HepG2 (cell line): ENCODE results near the gene ECE2. TPM values are rescaled to one million over a fixed set of nuclear protein-coding genes. Genes with fewer than 3 reads are reported as not detected.
A peak's percentile ranks its signal among the peaks of the same experiment; 100 is the strongest.

Experiments used
- ASH2L ChIP-seq: fragments of 300-600, 200-600 bp; sonication (generic); IDR thresholded peaks from 2 replicates; pipeline ENCODE4 v1.7.0; 2017; ENCODE audit warnings: low read depth, mild to moderate bottlenecking, moderate library complexity, mixed read lengths, low read length; ENCODE audit not compliant: insufficient read length
- CBFB ChIP-seq: sonication (generic); formaldehyde crosslinking; IDR thresholded peaks from 2 replicates; pipeline ENCODE4 v1.4.0; 2020; ENCODE audit warnings: missing genetic modification reagents
- CBX1 ChIP-seq: IDR thresholded peaks from one replicate; pipeline ENCODE4 v1.6.1; 2016; ENCODE audit warnings: antibody characterized with exemption, low read depth
- HNRNPK ChIP-seq: fragments of 200-400 bp; formaldehyde crosslinking; IDR thresholded peaks from 2 replicates; pipeline ENCODE4 v1.6.1; 2018; ENCODE audit warnings: low read length, low read depth, moderate library complexity, mild to moderate bottlenecking; ENCODE audit not compliant: poor library complexity, severe bottlenecking
- IRF2 ChIP-seq: IDR thresholded peaks from 2 replicates; pipeline ENCODE4 v1.6.1; 2018; ENCODE audit warnings: missing genetic modification reagents, missing compliant biosample characterization
- ISL2 ChIP-seq: sonication (generic); formaldehyde crosslinking; IDR thresholded peaks from 2 replicates; pipeline ENCODE4 v1.5.0; 2020; ENCODE audit warnings: missing genetic modification reagents
- MYNN ChIP-seq: sonication (generic); formaldehyde crosslinking; IDR thresholded peaks from 2 replicates; pipeline ENCODE4 v1.4.0; 2020; ENCODE audit warnings: mild to moderate bottlenecking, low read depth, missing genetic modification reagents
- PAF1 ChIP-seq: IDR thresholded peaks from 2 replicates; pipeline ENCODE4 v1.6.1; 2016; ENCODE audit warnings: missing genetic modification reagents, missing compliant biosample characterization
- RXRA ChIP-seq: sonication (generic); formaldehyde crosslinking; IDR thresholded peaks from 2 replicates; pipeline ENCODE4 v1.5.1; 2020; ENCODE audit warnings: missing genetic modification reagents
- TOE1 ChIP-seq: sonication (generic); formaldehyde crosslinking; IDR thresholded peaks from 2 replicates; pipeline ENCODE4 v1.4.0; 2020; ENCODE audit warnings: mild to moderate bottlenecking, missing genetic modification reagents
- ZNF292 ChIP-seq: sonication (generic); formaldehyde crosslinking; IDR thresholded peaks from 2 replicates; pipeline ENCODE4 v1.8.1; 2022; ENCODE audit warnings: mild to moderate bottlenecking, low read depth, missing genetic modification reagents, borderline replicate concordance
- ZNF749 ChIP-seq: sonication (generic); formaldehyde crosslinking; IDR thresholded peaks from 2 replicates; pipeline ENCODE4 v1.8.0; 2022; ENCODE audit warnings: mild to moderate bottlenecking, missing genetic modification reagents, moderate library complexity, borderline replicate concordance
- ZNF776 ChIP-seq: sonication (generic); formaldehyde crosslinking; IDR thresholded peaks from 2 replicates; pipeline ENCODE4 v1.4.0; 2020; ENCODE audit warnings: mild to moderate bottlenecking, missing genetic modification reagents
- ZSCAN21 ChIP-seq: sonication (generic); formaldehyde crosslinking; IDR thresholded peaks from 2 replicates; pipeline ENCODE4 v1.8.0; 2022; ENCODE audit warnings: mild to moderate bottlenecking, missing genetic modification reagents, moderate library complexity, borderline replicate concordance
- polyA plus RNA-seq, 8 experiments: library from polyadenylated mRNA; depleted of rRNA in 3 of 8; stranded (reverse) in 7 of 8; unstranded in 1 of 8; fragments of >200 nt; fragmentation: Illumina TruSeq in 4 of 8; extraction: Trizol in 4 of 8; gene quantifications; 2 replicates each; pipeline versions ENCODE4 v1.2.1 to v1.2.3, GENCODE V29; 2011 to 2016; ENCODE audit warnings: low read depth in 4 of 8, missing spikeins in 1 of 8, mixed read lengths in 1 of 8; ENCODE audit not compliant: insufficient read depth in 1 of 8
- total RNA-seq, 5 experiments: library from RNA; depleted of rRNA; stranded (reverse); fragments of >200 nt; fragmentation: Illumina TruSeq; extraction: Trizol; gene quantifications; 2 replicates each; pipeline ENCODE4 v1.2.3, GENCODE V29; 2016; ENCODE audit warnings: low read depth in 1 of 5
- TF ChIP-seq, protein P1 (sequence below): sonication (generic); formaldehyde crosslinking; IDR thresholded peaks from 2 replicates; pipeline ENCODE4 v1.4.0; 2020; ENCODE audit warnings: missing genetic modification reagents
- TF ChIP-seq, protein P2 (sequence below): sonication (generic); formaldehyde crosslinking; IDR thresholded peaks from 2 replicates; pipeline ENCODE4 v1.5.0; 2020; ENCODE audit warnings: mild to moderate bottlenecking, missing genetic modification reagents, borderline replicate concordance
- TF ChIP-seq, protein P3 (sequence below): sonication (generic); formaldehyde crosslinking; IDR thresholded peaks from 2 replicates; pipeline ENCODE4 v1.4.0; 2020; ENCODE audit warnings: missing genetic modification reagents, mild to moderate bottlenecking, borderline replicate concordance
- TF ChIP-seq, protein P4 (sequence below): sonication (generic); formaldehyde crosslinking; IDR thresholded peaks from 2 replicates; pipeline ENCODE4 v1.8.1; 2023; ENCODE audit warnings: missing genetic modification reagents, inconsistent platforms, borderline replicate concordance

ECE2 gene
- total and polyA plus RNA-seq, 2 of the 13 experiments (the other 11 are each of a cell fraction or from before 2014, with no cell fraction given) = not detected

DNA sequence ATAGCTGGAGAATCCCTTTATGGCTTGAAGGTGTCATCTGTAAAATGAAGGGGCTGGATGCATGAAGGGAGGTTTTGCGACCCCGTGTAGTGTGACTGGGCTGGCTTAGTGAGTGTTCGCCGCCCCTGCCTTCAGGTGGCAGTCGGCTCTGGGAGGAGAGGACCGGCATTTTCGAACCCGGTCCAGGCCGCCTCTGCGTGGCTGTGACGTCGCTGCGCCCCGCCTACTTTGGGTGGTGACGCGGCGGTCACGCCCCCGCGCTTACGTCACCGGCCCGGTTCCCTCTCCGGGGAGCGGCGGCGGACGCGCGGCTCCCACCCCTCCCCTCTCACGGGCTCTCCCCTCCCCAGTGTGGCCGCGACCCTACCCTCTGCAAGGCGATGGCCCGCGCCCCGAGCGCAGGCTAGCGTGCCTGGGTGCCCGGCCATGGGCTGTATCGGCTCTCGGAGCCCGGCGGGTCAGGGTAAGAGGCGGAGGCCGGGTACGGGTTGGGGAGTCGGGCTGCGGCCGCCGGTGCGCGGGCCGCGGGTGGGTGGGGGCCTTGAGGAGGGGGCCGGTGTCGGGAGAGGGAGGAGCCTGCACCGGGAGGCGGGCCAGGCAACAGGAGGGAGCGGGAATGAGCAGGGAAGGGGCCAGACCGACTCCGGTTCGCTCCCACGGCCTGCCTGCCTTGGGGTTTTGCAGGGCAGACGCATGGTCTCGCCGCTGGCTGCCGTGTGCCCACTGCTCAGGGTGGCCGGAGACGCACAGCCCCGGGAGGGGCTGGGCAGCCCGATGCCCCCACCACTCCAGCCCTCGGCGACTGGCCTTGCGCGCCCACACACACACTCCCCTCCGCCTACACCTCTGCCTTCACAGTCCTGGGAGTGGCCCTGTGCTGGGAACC, 60.1 kb downstream of the ECE2 start (continued):
- TF ChIP-seq, protein P1, sequence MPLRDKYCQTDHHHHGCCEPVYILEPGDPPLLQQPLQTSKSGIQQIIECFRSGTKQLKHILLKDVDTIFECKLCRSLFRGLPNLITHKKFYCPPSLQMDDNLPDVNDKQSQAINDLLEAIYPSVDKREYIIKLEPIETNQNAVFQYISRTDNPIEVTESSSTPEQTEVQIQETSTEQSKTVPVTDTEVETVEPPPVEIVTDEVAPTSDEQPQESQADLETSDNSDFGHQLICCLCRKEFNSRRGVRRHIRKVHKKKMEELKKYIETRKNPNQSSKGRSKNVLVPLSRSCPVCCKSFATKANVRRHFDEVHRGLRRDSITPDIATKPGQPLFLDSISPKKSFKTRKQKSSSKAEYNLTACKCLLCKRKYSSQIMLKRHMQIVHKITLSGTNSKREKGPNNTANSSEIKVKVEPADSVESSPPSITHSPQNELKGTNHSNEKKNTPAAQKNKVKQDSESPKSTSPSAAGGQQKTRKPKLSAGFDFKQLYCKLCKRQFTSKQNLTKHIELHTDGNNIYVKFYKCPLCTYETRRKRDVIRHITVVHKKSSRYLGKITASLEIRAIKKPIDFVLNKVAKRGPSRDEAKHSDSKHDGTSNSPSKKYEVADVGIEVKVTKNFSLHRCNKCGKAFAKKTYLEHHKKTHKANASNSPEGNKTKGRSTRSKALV (CRISPR knock-in tag) = no peak
- TF ChIP-seq ZNF776 (CRISPR knock-in tag) (peak; percentile 44; the same call in 1 of the 2 replicates), ASH2L (peak; percentile 50), ZNF749 (CRISPR knock-in tag) (peak; percentile 58), HNRNPK (peak; percentile 89), TOE1 (CRISPR knock-in tag) (no peak), IRF2 (CRISPR knock-in tag) (peak; percentile 23; the same call in 1 of the 2 replicates), CBFB (CRISPR knock-in tag) (no peak), ISL2 (CRISPR knock-in tag) (peak; percentile 38; the same call in 1 of the 2 replicates), ZNF292 (no peak), RXRA (CRISPR knock-in tag) (no peak), PAF1 (CRISPR knock-in tag) (peak; percentile 80), ZSCAN21 (peak; percentile 70), CBX1 (no peak), MYNN (CRISPR knock-in tag) (no peak)
- TF ChIP-seq, protein P2, sequence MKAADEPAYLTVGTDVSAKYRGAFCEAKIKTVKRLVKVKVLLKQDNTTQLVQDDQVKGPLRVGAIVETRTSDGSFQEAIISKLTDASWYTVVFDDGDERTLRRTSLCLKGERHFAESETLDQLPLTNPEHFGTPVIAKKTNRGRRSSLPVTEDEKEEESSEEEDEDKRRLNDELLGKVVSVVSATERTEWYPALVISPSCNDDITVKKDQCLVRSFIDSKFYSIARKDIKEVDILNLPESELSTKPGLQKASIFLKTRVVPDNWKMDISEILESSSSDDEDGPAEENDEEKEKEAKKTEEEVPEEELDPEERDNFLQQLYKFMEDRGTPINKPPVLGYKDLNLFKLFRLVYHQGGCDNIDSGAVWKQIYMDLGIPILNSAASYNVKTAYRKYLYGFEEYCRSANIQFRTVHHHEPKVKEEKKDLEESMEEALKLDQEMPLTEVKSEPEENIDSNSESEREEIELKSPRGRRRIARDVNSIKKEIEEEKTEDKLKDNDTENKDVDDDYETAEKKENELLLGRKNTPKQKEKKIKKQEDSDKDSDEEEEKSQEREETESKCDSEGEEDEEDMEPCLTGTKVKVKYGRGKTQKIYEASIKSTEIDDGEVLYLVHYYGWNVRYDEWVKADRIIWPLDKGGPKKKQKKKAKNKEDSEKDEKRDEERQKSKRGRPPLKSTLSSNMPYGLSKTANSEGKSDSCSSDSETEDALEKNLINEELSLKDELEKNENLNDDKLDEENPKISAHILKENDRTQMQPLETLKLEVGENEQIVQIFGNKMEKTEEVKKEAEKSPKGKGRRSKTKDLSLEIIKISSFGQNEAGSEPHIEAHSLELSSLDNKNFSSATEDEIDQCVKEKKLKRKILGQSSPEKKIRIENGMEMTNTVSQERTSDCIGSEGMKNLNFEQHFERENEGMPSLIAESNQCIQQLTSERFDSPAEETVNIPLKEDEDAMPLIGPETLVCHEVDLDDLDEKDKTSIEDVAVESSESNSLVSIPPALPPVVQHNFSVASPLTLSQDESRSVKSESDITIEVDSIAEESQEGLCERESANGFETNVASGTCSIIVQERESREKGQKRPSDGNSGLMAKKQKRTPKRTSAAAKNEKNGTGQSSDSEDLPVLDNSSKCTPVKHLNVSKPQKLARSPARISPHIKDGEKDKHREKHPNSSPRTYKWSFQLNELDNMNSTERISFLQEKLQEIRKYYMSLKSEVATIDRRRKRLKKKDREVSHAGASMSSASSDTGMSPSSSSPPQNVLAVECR = peak; percentile 83
- TF ChIP-seq, protein P3, sequence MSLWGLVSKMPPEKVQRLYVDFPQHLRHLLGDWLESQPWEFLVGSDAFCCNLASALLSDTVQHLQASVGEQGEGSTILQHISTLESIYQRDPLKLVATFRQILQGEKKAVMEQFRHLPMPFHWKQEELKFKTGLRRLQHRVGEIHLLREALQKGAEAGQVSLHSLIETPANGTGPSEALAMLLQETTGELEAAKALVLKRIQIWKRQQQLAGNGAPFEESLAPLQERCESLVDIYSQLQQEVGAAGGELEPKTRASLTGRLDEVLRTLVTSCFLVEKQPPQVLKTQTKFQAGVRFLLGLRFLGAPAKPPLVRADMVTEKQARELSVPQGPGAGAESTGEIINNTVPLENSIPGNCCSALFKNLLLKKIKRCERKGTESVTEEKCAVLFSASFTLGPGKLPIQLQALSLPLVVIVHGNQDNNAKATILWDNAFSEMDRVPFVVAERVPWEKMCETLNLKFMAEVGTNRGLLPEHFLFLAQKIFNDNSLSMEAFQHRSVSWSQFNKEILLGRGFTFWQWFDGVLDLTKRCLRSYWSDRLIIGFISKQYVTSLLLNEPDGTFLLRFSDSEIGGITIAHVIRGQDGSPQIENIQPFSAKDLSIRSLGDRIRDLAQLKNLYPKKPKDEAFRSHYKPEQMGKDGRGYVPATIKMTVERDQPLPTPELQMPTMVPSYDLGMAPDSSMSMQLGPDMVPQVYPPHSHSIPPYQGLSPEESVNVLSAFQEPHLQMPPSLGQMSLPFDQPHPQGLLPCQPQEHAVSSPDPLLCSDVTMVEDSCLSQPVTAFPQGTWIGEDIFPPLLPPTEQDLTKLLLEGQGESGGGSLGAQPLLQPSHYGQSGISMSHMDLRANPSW = peak; percentile 42; the same call in 1 of the 2 replicates
- TF ChIP-seq, protein P4, sequence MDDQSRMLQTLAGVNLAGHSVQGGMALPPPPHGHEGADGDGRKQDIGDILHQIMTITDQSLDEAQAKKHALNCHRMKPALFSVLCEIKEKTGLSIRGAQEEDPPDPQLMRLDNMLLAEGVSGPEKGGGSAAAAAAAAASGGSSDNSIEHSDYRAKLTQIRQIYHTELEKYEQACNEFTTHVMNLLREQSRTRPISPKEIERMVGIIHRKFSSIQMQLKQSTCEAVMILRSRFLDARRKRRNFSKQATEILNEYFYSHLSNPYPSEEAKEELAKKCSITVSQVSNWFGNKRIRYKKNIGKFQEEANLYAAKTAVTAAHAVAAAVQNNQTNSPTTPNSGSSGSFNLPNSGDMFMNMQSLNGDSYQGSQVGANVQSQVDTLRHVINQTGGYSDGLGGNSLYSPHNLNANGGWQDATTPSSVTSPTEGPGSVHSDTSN (CRISPR knock-in tag) = no peak
